H1 (cell line): ENCODE measurements around the gene WDR64. TPM values are rescaled to one million over a fixed set of nuclear protein-coding genes. Genes with fewer than 3 reads are reported as not detected.

Experiments used
- BCL11A ChIP-seq, 2 experiments: IDR thresholded peaks; one replicate each; pipeline ENCODE4 v1.6.1; 2011; ENCODE audit warnings: low read depth in 2 of 2, low read length in 2 of 2, mild to moderate bottlenecking in 2 of 2
- EP300 ChIP-seq, 2 experiments: IDR thresholded peaks; 1 replicate in 1 of 2; 2 replicates in 1 of 2; pipeline ENCODE4 v1.6.1; 2011 to 2012; ENCODE audit warnings: low read depth in 2 of 2, low read length in 2 of 2, mild to moderate bottlenecking in 2 of 2, borderline replicate concordance in 1 of 2, inconsistent platforms in 1 of 2, moderate library complexity in 1 of 2
- SP1 ChIP-seq: IDR thresholded peaks from 2 replicates; pipeline ENCODE4 v1.6.1; 2011; ENCODE audit warnings: low read depth, low read length
- YY1 ChIP-seq: IDR thresholded peaks from 2 replicates; pipeline ENCODE4 v1.6.1; 2011; ENCODE audit warnings: low read depth, mild to moderate bottlenecking, low read length
- polyA plus RNA-seq, 7 experiments: library from polyadenylated mRNA; depleted of rRNA in 3 of 7; stranded (reverse) in 5 of 7; unstranded in 2 of 7; fragments of >200 nt in 5 of 7; fragments of 200-250 nt in 2 of 7; gene quantifications; 1 replicate in 5 of 7; 2 replicates in 1 of 7; 4 replicates in 1 of 7; pipeline versions ENCODE4 v1.2.1 to v1.2.3, GENCODE V29; 2011 to 2013; ENCODE audit warnings: missing spikeins in 2 of 7, mixed read lengths in 2 of 7
- total RNA-seq: library from RNA; stranded (reverse); fragmentation: NEBNext Ultra II Directional; extraction: Animal tissue kit (Norgen Biotek cat#: 25700); gene quantifications from 2 replicates; pipeline ENCODE4 v1.2.1, GENCODE V29; 2021

The WDR64 gene
- total and polyA plus RNA-seq, 2 of the 8 experiments (the other 6 are each of a cell fraction or from before 2014, with no cell fraction given): 0.02 TPM; not detected in 1

DNA sequence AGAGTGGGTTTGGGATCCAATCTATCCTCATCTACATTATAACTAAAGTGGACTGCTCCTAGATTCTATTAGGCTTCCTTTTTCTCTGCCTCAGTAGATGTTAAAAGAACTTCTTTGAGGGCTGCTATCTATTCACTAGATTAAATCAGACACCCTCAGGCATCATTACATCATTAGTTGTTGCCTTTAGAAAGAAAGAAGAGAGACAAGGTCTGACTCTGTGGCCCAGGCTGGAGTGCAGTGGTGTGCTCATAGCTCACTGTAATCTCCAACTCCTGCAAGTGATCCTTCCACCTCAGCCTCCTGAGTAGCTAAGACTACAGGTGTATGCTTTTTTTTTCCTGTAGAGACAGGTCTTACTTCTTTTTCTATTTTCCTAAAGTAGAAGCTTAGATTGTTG, 124.8 kb downstream of the WDR64 start (continued):
- TF ChIP-seq YY1 (no peak), SP1 (no peak), EP300 (IDR thresholded peaks at IDR 0.05; ENCODE audit: borderline replicate concordance in 1 of 2, low read depth in 2 of 2, low read length in 2 of 2) (no peak), BCL11A (IDR thresholded peaks at IDR 0.05; ENCODE audit: low read depth in 2 of 2, low read length in 2 of 2) (no peak)
